HG02884 (cell line): ENCODE measurements around the gene ST6GALNAC3.
"Not testable (repeated sequence)": the region's sequence is repeated elsewhere in the genome, so short reads cannot be mapped to it uniquely, and the experiment has no call there.

ENCODE experiments used
- ATAC-seq: cut with Tn5 transposase; IDR thresholded peaks from one replicate; pipeline ENCODE4 v1.9.1; 2021; ENCODE audit warnings: mild to moderate bottlenecking, moderate library complexity; ENCODE audit not compliant: unreplicated experiment

ST6GALNAC3 gene

DNA sequence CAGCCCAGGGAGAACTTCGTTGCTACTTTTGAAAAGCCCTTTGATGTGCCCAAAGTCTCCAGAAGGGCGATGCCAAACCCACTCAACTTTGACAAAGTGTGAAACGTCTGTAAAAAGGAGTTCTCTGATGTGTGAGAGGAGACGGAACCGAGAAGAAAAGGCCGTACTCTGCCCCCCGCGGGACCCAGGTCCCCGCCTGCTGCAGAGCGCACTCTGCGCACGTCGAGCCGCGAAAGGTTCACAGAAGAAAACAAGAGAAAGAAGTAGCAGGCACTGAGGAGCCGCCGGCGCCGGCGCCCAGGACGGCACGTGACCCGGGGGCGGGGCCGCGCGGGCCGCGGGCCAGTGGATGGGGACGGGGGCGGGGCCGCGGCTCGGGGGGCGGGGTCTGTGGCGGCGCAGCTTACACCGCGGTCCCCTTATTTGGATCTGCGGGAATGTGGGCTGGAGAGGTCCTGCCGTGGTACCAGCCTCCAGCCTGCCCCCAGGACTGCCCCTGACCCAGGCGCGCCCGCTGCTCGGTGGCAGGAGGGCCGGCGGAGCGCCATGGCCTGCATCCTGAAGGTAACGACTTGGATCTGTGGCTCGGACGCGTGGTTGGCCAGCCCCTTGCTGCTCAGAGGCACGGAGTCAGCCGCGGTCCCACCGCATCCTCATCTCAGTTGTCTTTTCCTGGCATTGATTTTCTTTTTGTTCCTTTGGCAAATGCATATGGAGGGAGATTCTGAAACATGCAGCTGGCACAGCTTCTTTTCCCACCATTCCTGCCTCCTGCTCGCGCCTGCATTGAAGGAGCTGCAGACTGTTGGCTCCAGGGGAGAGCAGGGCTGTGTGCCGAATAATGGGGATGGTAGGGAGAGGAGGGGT lies at the start of gene ST6GALNAC3:
ST6GALNAC3 (plus strand) TSS at position 426 of the 867 bp plus-strand sequence.
- ATAC-seq, result peak; percentile 74

DNA sequence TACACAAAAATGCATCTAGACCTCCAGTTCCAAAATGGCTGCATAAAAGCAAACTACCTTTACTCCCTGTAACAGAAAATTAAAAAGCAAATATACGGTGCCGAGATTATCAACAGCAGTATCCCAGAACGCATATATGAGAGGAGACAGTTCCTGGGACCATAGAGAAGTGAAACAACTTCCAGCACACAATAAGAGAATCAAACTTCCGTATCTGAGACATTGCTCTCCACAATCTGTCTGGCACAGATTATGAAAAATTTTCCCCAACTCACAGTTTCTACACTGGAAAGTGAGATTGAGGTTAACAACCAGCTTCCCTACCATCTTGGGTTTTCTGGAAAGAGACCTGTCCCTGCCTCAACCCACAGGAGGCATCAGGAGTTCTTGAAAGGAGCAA lies 47.2 kb upstream of the ST6GALNAC3 start:
- ATAC-seq, result no peak

DNA sequence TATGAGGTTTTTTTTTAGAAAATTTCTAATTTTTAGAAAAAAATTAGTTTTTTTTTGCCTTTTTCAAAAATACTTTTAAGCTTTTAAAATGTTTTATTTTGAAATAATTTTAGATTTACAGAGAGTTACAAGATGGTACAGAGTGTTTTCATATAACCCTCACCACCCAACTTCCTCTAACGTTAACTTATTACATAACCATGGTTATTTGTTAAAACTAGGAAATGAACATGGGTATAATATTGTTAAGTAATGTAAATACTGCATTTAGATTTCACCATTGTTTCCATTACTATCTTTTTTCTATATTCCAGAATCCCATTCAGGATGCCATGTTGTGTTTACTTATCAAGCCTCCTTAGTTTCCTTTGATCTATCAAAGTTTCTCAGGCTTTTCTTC lies 45.2 kb upstream of the ST6GALNAC3 start:
- ATAC-seq, result no peak

DNA sequence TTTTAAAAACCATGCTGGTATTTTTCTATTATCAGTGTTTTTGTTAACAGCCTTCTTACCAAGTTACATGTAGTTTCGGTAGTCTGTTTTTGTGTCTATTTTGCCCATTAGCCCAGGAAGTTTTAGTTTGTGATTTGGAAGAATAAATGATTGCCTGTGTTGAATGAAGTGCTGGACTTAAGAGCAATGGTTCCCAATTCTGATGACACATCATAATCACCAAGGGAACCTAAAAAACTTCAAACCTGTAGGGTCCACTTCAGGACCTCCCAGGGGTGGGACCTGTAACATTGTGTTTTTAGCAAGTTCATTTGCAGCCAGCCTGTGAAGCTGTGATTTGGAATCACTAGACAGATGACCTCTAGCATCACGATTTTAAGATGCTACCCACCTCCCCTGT lies 43.0 kb upstream of the ST6GALNAC3 start:
- no peak for ATAC-seq

DNA sequence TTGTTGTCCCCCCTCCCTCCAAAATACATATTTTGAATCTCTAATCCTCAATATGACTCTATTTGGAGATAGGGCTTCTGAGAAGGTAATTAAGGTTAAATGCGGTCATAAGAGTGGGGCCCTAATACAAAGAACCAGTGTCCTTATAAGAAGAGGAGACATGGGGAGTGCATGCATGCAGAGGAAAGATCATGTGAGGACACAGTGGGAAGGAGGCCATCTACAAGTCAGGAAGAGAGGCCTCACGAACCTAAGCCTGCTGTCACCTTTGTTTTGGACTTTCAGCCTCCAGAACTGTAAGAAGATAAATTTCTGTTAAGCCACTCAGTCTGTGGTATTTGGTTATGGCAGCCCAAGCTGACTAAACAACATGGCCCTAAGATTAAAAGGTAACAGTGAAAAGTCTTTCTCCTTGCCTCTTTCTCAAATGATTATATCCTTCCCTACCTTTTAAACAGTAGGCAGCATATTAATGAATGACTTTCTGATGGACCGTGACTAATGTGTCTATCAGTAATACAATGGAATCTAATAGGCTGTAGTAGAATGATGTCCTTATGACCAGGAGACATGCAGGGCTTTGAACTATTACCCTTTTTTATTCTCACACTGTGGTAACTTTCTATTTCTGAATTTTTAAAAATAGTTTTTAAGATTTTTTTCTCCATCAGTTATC lies 40.6 kb upstream of the ST6GALNAC3 start:
- no peak for ATAC-seq

DNA sequence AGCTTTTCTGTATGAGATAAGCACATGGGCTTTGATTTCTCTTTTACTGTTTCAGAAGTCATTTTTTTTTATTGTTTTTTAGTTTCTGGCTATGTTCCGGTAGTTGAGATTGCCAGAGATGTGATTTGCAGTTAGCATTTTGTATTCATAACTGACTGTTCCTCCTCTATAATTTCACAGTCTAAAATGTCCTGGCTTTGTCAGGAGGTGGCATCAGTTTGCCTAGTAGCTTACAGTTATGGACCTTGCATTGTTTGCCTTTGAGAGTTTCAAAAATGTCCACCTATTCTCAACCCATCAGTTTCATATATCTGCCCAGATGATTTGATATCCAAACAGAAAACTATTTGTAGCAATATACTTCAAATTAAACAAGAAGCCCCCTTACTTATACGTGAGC lies 39.5 kb upstream of the ST6GALNAC3 start:
- ATAC-seq, result no peak

DNA sequence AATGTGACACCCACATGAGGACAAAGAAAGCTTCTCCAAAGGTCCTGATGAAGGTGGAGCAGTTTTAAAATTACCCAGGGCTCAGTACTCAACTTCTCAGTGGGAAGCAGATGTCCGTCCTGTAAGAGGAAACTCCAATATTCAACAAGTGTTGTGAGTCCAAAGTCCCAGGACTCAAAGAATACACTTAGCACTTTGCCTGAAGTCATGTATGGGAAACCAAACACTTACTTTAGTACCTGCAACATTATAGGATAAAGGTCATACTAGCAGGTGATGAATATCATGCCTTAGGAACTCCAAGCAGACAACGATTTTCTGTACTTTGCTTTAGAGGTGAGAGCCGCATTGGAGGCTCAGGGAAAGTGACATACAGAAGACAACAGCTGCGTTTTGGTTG lies 37.2 kb upstream of the ST6GALNAC3 start:
- ATAC-seq, result no peak

DNA sequence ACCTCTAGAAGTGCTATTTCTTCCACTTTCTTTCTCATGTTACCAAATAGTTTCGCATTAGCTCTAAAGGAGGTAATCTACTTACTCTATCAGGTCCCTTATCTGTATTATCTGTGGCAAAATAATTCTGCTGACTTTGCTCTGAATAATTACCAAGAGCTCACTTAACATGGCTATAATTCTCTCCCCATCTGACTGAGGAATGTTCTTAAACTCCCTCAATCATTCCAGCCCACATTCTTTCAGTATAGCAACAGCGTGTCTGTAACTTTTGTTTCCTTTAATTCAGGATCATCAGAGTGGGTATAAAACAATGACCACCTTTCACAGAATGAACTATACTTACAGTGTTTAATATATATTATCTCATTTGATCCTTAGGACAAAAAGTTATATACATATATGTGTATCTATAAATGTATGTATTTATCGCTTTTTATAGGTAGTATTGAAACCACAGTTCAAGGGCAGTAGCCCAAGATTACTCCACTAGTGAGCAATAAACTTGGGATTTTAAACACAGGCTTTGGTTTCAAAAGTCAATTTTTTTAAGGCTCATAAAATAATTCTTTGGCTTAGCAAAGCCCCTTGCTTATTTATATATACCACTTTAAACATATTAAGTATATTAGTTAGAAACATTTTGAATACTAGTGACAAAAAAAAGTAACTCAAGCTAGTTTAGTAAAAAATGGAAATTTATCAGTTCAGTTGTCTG lies 36.1 kb upstream of the ST6GALNAC3 start:
- ATAC-seq, result no peak

DNA sequence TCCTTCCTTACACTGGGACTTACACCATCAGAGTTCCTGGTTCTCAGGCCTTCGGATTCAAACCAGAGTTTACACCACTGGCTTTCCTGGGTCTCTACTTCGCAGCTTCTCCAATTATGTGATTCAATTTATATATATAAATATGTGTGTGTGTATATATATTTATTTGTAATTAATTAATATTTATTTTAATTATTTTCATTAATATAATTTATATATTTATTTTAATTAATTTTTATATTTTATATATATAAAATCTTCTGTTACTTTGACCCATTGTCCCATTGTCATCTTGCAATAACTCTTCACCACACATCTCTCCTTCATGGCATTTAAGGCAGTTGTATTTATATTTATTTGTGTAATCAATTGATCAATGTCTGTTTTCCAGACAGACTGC lies 28.4 kb upstream of the ST6GALNAC3 start:
- ATAC-seq, result no peak

DNA sequence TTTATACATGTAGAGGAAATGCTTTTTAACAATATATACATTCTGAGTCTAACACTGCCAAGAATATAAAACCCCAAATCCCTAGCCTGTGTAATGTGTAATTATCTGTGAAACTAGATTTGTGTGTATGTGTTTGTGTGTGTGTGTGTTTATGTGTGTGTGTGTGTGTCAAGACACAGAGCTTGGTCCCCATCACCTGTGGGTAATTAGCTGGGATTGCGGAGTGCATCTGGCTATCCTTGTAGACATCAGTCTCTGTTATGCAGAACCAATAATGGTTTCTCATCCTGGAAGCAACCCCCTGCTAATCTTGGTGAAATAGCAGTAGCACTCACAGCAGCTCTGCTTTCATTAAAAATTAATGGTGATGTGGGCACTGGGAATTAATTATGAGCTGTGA lies 26.3 kb upstream of the ST6GALNAC3 start:
- no peak for ATAC-seq

DNA sequence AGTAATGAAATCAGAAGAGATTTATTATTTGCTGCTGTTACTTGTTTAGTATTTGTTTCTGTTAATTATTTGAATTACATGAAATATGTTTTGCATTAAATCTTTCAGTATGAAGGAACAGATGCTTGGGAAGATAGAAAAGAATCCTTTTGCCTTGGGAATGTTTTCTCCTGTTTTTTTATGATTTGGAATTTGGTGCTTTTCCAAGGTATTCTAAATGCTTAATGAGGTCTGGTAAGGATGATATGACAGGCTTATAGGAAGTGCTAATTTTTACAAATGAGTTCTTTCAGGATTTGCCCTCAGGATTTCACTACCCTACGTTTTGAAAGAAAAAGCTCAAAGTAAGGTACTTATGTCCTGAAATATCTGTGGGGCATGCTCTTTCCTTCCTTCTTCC lies 25.6 kb upstream of the ST6GALNAC3 start:
- ATAC-seq, result no peak

DNA sequence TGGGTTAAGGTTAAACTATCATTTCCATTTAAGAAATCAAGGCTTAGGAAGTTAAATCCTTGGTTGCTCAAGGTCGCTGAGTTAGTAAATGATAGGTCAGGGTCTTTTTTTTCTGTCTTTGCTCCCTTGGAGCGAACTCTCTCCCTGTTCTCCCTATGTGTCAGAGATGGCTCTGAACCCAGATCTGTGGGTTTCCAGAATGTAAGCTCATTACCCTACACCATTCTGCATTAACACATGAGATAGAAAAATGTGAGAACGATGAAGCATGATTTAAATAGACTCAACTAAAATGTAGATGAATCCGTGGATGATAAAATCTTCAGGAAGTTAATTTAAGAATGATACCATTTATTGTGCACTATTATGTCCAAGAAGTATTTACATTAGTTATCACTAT lies 25.0 kb upstream of the ST6GALNAC3 start:
- no peak for ATAC-seq

DNA sequence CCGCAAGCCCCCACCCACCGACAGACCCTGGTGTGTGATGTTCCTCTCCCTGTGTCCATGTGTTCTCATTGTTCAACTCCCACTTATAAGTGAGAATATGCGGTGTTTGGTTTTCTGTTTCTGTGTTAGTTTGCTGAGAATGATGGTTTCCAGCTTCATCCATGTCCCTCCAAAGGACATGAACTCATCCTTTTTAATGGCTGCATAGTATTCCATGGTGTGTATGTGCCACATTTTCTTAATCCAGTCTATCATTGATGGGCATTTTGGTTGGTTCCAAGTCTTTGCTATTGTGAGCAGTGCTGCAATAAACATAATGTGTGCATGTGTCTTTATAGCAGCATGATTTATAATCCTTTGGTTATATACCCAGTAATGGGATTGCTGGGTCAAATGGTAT lies 24.5 kb upstream of the ST6GALNAC3 start:
- ATAC-seq, result not testable (repeated sequence)

DNA sequence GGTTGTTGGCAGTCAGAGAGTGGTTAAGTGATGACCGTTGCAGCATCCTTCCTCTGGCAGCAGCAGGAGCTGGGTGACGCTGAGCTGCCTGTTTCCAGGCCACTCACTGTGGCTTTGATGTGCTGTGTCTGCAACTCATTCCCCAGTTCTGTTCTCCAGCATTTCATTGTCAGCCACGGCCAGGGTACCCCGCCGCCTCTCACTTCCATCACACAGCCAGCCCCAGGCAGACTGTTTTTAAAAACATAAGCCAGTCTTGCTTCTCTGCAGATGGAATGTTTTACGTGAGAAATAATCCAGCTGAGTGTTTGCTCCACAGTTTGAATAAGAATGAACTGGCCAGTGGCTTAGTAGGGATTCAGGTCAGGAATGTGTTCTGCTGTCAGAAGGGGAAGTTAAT lies 21.5 kb upstream of the ST6GALNAC3 start:
- ATAC-seq, result no peak

DNA sequence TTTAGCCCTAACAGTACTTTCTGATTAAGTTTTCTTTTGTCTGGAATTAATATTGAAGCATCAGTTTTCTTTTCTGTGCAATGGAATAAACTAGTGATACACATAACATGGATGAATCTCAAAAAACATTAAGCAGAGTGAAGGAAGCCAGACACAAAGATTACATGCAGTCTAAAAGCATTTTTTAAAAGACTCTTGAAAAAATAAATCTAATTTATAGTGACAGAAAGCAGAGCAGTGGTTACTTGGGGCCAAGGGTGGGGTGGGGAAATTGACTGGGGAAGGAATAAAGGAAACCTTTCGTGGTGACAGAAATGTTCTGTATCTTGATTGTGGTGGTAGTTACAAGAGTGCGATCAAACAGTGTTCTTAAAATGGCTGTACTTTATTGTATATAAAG lies 20.2 kb upstream of the ST6GALNAC3 start:
- no peak for ATAC-seq

DNA sequence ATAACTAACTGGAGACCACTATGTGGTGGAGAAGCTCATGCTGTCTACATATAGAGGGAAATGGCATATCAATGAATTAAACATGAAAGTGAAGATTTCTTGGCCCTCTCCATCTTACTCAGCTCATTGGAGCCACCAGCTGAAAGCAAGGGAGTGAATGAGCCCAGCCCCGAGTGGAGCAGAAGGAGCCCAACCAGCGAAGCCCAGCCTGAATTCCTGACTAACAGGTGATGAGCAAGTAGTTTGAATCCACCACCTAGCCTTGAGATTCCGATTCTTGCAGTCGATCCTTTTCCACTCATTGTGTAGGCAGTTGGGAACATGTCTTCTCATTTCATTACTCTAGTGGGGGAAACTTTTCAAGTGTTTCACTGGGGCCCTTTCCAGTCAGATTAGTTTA lies 18.6 kb upstream of the ST6GALNAC3 start:
- no peak for ATAC-seq

DNA sequence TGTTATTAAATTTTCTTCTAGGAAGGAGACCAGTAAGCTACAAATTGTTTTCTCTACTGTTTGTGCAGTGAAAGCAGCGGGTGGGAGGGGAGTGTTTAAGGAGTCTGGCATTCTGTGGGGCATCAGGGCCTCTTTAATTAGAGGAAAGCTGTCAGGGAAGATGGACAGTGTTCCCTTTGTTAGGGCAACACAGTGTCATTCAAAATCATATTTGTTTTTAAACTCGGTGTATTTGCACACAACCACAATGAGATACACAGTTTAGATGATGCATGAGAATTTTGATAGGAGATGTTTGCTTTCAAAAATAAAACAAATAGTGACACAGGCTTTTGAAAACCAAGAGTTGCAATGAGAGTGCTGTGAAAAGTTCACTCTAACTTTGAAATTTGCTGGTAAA lies 15.1 kb upstream of the ST6GALNAC3 start:
- no peak for ATAC-seq

DNA sequence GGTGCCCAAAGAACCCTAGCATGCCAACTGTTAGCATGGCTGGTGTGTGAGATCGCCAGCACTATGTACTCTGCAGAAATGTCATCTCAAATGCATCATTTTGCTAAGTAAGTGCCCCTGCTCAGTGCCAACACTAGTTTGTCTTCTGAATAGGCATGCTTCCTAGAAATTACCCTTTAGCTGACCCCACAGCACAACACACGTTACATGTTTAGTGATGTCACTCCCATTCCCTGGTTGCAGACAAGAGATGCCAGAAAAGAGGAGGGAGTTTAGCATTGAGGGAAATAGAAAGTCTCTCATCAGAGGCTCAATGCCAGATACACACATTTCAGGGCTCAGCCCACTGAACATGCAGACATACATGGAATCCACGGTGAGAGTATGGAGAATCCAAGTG lies 9.3 kb upstream of the ST6GALNAC3 start:
- ATAC-seq, result no peak

DNA sequence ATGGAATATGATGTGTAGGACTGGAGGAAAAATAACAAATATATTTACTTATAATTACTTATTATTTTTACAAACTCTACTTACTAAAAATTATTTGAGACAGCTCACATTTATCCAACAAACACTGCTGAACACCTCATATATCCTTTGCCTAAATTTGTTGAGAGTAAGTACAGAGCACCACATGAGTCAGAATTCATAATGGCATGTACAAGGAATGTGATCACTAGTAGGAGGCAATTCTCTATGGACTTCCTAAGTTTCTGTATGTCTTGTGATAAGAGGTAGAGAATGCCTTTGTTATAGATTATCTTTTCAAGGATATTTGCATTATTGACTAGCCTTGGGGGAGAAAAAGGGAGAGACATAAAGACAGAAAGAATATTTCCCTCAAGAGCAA lies 8.2 kb upstream of the ST6GALNAC3 start:
- ATAC-seq, result no peak

DNA sequence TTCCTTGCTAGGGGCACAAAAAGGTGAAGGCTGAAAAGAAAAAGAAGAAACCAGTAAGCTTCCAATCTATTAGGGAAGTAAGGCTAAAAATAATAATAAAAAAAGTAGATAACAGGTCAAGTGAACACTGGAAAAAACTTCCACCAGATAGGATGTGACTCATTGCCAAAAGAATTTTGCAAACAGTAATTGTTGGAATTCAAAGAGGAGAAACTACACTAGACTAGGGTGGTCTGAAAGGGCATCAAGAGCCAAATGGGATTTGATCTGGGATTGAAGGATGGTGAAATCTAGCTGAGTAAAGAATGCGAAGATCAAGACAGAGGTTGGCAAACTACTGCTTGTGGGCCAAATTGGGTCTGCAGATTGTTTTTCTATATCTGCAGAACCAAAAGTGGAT lies 6.0 kb upstream of the ST6GALNAC3 start:
- ATAC-seq, result no peak

DNA sequence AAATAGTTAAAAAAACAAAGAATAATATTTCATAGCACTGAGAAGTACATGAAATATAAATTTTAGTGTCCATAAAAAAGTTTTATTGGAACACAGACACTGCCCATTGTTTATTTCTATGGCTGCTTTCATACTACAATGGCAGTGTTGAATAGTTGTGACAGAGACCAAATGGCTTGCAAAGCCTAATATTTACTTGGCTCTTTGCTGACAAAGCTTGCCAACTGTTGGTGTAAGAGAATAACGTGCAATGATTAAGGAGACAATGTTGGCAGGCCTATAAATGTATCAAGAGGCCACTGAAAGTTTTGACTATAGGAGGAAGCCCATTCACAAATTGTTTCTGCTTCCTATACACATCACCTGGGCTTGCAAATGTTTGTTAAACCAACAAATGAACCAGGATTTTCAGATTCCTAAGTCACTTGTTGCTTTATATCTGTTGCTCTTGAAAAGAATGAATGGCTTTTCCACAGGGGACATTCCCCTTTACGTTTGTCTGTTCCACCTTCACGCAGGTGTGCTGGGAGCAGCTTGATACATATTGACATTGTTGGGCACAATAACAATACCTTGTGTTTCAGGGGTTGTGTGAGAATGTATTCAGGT lies 5.5 kb upstream of the ST6GALNAC3 start:
- ATAC-seq, result no peak
